ENCODE data around the gene HS3ST5.
"Not testable (repeated sequence)": the region's sequence is repeated elsewhere in the genome, so short reads cannot be mapped to it uniquely, and the experiment has no call there.

Gene HS3ST5

GRCh38 chr6:114272582-114272981 lies 70.2 kb downstream of the HS3ST5 start:
- no peak for DNase-seq

GRCh38 chr6:114271405-114271804 lies 71.4 kb downstream of the HS3ST5 start:
- no peak for DNase-seq

GRCh38 chr6:114267897-114268296 lies 74.9 kb downstream of the HS3ST5 start:
- no peak for DNase-seq

GRCh38 chr6:114260810-114261209 lies 82.0 kb downstream of the HS3ST5 start:
- no peak for DNase-seq

- no peak for DNase-seq
Measured at GRCh38 chr6:114258376-114258775, 84.4 kb downstream of the HS3ST5 start.

GRCh38 chr6:114253431-114253830 lies 89.4 kb downstream of the HS3ST5 start:
- no peak for DNase-seq

GRCh38 chr6:114249522-114249921 lies 93.3 kb downstream of the HS3ST5 start:
- DNase-seq = no peak

- DNase-seq = no peak
Measured at GRCh38 chr6:114247101-114247500, 95.7 kb downstream of the HS3ST5 start.

GRCh38 chr6:114240796-114241195 lies 102.0 kb downstream of the HS3ST5 start:
- no peak for DNase-seq

GRCh38 chr6:114228675-114229074 lies 114.1 kb downstream of the HS3ST5 start:
- DNase-seq = no peak

GRCh38 chr6:114227944-114228468 lies 114.8 kb downstream of the HS3ST5 start:
- no peak for DNase-seq

GRCh38 chr6:114220241-114220640 lies 122.6 kb downstream of the HS3ST5 start:
- DNase-seq = no peak

- DNase-seq = no peak
Measured at GRCh38 chr6:114218437-114219340, 124.1 kb downstream of the HS3ST5 start.

- not testable (repeated sequence) for DNase-seq
Measured at GRCh38 chr6:114217996-114218395, 124.8 kb downstream of the HS3ST5 start.

- no peak for DNase-seq
Measured at GRCh38 chr6:114216789-114217467, 125.9 kb downstream of the HS3ST5 start.

- DNase-seq = no peak
Measured at GRCh38 chr6:114210467-114210866, 132.4 kb downstream of the HS3ST5 start.

GRCh38 chr6:114203460-114203859 lies 139.4 kb downstream of the HS3ST5 start:
- DNase-seq = no peak

GRCh38 chr6:114202389-114202788 lies 140.4 kb downstream of the HS3ST5 start:
- DNase-seq = no peak

GRCh38 chr6:114200891-114201290 lies 141.9 kb downstream of the HS3ST5 start:
- no peak for DNase-seq

- no peak for DNase-seq
Measured at GRCh38 chr6:114195631-114196403, 147.0 kb downstream of the HS3ST5 start.

GRCh38 chr6:114195027-114195365 lies 147.8 kb downstream of the HS3ST5 start:
- DNase-seq = no peak

- DNase-seq = no peak
Measured at GRCh38 chr6:114194362-114195026, 148.3 kb downstream of the HS3ST5 start.

GRCh38 chr6:114187563-114187962 lies 155.3 kb downstream of the HS3ST5 start:
- no peak for DNase-seq

All from NCI-H2227 treated with DMSO at 0.1 percent for 48 hours (cell line).